Psoas muscle (tissue), 8 donors: Measurements from ENCODE around the gene CNOT6. TPM values are rescaled to one million over a fixed set of nuclear protein-coding genes. Genes with fewer than 3 reads are reported as not detected.

Experiments
- ATAC-seq, 4 donors: fragments of 200-7000 bp; cut with Tn5 transposase; one replicate each; pipeline ENCODE4 v1.9.1; 2020; ENCODE audit warnings: moderate library complexity in 3 of 4, mild to moderate bottlenecking in 2 of 4
- DNase-seq, 2 donors: peaks; one replicate each; pipeline ENCODE4 v3.0.0-alpha.2; 2020
- H3K27ac ChIP-seq: fragments of 200-600 bp; one replicate; pipeline ENCODE4 v1.8.0; 2022
- H3K27me3 ChIP-seq, 3 donors: fragments of 200-600 bp in 1 of 3; one replicate each; pipeline versions ENCODE4 v1.6.1 to v1.8.0; 2013 to 2022; ENCODE audit warnings: low read length in 2 of 3, mild to moderate bottlenecking in 2 of 3, moderate library complexity in 1 of 3; ENCODE audit not compliant: insufficient read depth in 3 of 3
- H3K36me3 ChIP-seq, 2 donors: fragments of 200-600 bp in 1 of 2; one replicate each; pipeline versions ENCODE4 v1.6.1 to v1.8.0; 2013 to 2022; ENCODE audit warnings: low read depth in 1 of 2, mild to moderate bottlenecking in 1 of 2, moderate library complexity in 1 of 2; ENCODE audit not compliant: insufficient read depth in 1 of 2
- H3K4me1 ChIP-seq: fragments of 200-600 bp; one replicate; pipeline ENCODE4 v1.8.0; 2022
- H3K4me3 ChIP-seq: fragments of 200-600 bp; one replicate; pipeline ENCODE4 v1.8.0; 2022; ENCODE audit warnings: mild to moderate bottlenecking
- H3K9me3 ChIP-seq: fragments of 200-600 bp; one replicate; pipeline ENCODE4 v1.8.0; 2022
- CTCF ChIP-seq: fragments of 200-600 bp; IDR thresholded peaks from one replicate; pipeline ENCODE4 v1.8.0; 2022; ENCODE audit warnings: antibody characterized with exemption
- WGBS, 3 donors: extraction: QIAGEN DNeasy Blood & Tissue Kit; methylation state at CpG; one replicate each; pipeline versions ENCODE4 v1.1.6 to v1.1.7; 2013; 5-methylcytosine and 5-hydroxymethylcytosine counted together
- intact Hi-C, 2 donors: fragments of 100-400 bp; cut with DNase I; formaldehyde crosslinking; loops; one replicate each; pipeline versions ENCODE4 v1.11.0 to v1.14.2; 2022
- polyA plus RNA-seq, 3 donors: library from polyadenylated mRNA; stranded (reverse); fragments of 200-250 nt; gene quantifications; one replicate each; pipeline ENCODE4 v1.2.3, GENCODE V29; 2013
- total RNA-seq, 4 donors: library from RNA; stranded (reverse); fragmentation: NEBNext Ultra II Directional in 2 of 4; extraction: Animal tissue kit (Norgen Biotek cat#: 25700) in 2 of 4; gene quantifications; one replicate each; pipeline versions ENCODE4 v1.2.1 to v1.2.4, GENCODE V29; 2021 to 2023
- donor health status: healthy with polysubstance abuse.
- donor health status: DM: no; HTN: no; CAD: no; lungs with moderate emphysema.
- donor health status: Bipolar disorder and iron deficiency.
- donor health status: healthy.
- donor health status: DM: yes; HTN: yes; CAD: no.
- donor health status: DM: no; HTN: no; CAD: no.
- donor health status: DM: no; HTN: no; CAD: no.
- donor health status: DM: yes; HTN: yes; CAD: no.

Gene CNOT6
- total and polyA plus RNA-seq, 7 donors: 3.6 to 13.7 (median 8.7) TPM

- H3K4me1 ChIP-seq: no peaks in the 10 kb centered on the region
- H3K4me3 ChIP-seq: no peak overlapping the region
- DNase-seq (no peak), ATAC-seq (no peak)
- no peak for TF ChIP-seq CTCF
- H3K9me3 ChIP-seq: no peaks in the 10 kb centered on the region
- no peak overlapping the region for H3K27ac ChIP-seq
- intact Hi-C loops: no loop called here
- WGBS, 3 donors: 84 to 89% (median 86%) methylated on average over 3 of the region's 3 CpGs
- no peaks in the 10 kb centered on the region for H3K27me3 ChIP-seq
- H3K36me3 ChIP-seq: peaks cover 9 to 43% of the 10 kb centered on the region in 2 donors
Measured at GRCh38 chr5:180563994-180564393, 69.8 kb downstream of the CNOT6 start.

- H3K27ac ChIP-seq: no peak overlapping the region
- no peak for TF ChIP-seq CTCF
- no peaks in the 10 kb centered on the region for H3K4me1 ChIP-seq
- H3K4me3 ChIP-seq: no peak overlapping the region
- peaks cover 9 to 86% of the 10 kb centered on the region in 2 donors for H3K36me3 ChIP-seq
- ATAC-seq: no peak
- H3K27me3 ChIP-seq: no peaks in the 10 kb centered on the region
- no peaks in the 10 kb centered on the region for H3K9me3 ChIP-seq
- WGBS, 3 donors: 82 to 84% (median 84%) methylated on average over 8 of the region's 8 CpGs
- intact Hi-C loops: no loop called here
- no peak for DNase-seq
Measured at GRCh38 chr5:180568914-180569313, 74.7 kb downstream of the CNOT6 start.

- intact Hi-C loops: no loop called here
- Histone ChIP-seq H3K27me3 (no peaks in the 10 kb centered on the region), H3K27ac (no peak overlapping the region), H3K36me3 (peaks cover 4 to 68% of the 10 kb centered on the region in 2 donors), H3K9me3 (no peaks in the 10 kb centered on the region), H3K4me3 (no peak overlapping the region), H3K4me1 (no peaks in the 10 kb centered on the region)
- 82 to 87% (median 85%) methylated on average over 2 of the region's 2 CpGs for WGBS, 3 donors
- TF ChIP-seq CTCF: no peak
- ATAC-seq (no peak), DNase-seq (no peak)
Measured at GRCh38 chr5:180575571-180575970, 81.4 kb downstream of the CNOT6 start.

GRCh38 chr5:180580681-180581080, 86.5 kb downstream of the CNOT6 start:
- H3K27me3 ChIP-seq: no peaks in the 10 kb centered on the region
- WGBS, 3 donors: 62 to 65% (median 65%) methylated on average over 6 of the region's 6 CpGs
- H3K36me3 ChIP-seq: peaks cover 4 to 23% of the 10 kb centered on the region in 2 donors
- no peak overlapping the region for H3K27ac ChIP-seq
- no peaks in the 10 kb centered on the region for H3K4me1 ChIP-seq
- no peak overlapping the region for H3K4me3 ChIP-seq
- no peaks in the 10 kb centered on the region for H3K9me3 ChIP-seq
- intact Hi-C loops: no loop called here
- TF ChIP-seq CTCF: no peak
- no peak for DNase-seq
- ATAC-seq: no peak

GRCh38 chr5:180583738-180584137, 89.6 kb downstream of the CNOT6 start:
- H3K36me3 ChIP-seq: no peaks in the 10 kb centered on the region
- no peak for DNase-seq
- H3K27me3 ChIP-seq: peaks cover 0 to 5% (median 0%) of the 10 kb centered on the region in 3 donors
- no peaks in the 10 kb centered on the region for H3K4me1 ChIP-seq
- H3K9me3 ChIP-seq: no peaks in the 10 kb centered on the region
- H3K27ac ChIP-seq: no peak overlapping the region
- intact Hi-C loops: no loop called here
- ATAC-seq: no peak
- 63 to 70% (median 64%) methylated on average over 2 of the region's 2 CpGs for WGBS, 3 donors
- no peak for TF ChIP-seq CTCF
- no peak overlapping the region for H3K4me3 ChIP-seq
